Body of pancreas (tissue), 4 donors: ENCODE data around the gene PROX2.

ENCODE experiments used
- CTCF ChIP-seq, 7 experiments: fragments of 450-650 bp in 4 of 7; fragments of 200-600 bp in 3 of 7; sonication (generic) in 3 of 7; IDR thresholded peaks; one replicate each; pipeline ENCODE4 v1.5.1; 2016 to 2019; ENCODE audit warnings: antibody characterized with exemption in 7 of 7
- POLR2A ChIP-seq, 3 donors: fragments of 450-650 bp; IDR thresholded peaks; one replicate each; pipeline ENCODE4 v1.6.1; 2016; ENCODE audit warnings: antibody characterized with exemption in 3 of 3, mild to moderate bottlenecking in 2 of 3

DNA sequence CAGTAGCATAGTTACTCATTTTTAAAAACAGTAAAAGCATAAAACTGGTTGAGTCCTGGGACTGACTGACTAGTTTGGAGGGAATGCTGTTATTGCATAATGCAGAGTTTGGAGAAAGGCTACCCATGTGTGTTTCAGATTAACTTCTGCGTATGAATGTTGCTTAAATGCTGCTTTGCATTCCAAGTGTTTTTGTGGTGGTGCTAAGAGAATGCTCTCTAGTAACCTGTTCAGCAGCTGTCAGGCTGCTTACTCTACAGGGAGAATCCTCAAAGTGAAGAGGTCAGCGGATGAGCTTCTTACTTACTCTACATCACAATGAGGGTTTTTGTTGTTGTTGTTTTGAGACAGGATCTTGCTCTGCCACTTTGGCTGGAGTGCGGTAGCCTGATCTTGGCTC is 10.1 kb upstream of the PROX2 start:
- TF ChIP-seq POLR2A (IDR thresholded peaks at IDR 0.05), result no peak
- TF ChIP-seq CTCF (IDR thresholded peaks at IDR 0.05), result no peak
